UCSD-AML1 (cell line): Measurements from ENCODE around the gene OSBPL3.
A peak's percentile ranks its signal among the peaks of the same experiment; 100 is the strongest.
"Not testable (repeated sequence)": the region's sequence is repeated elsewhere in the genome, so short reads cannot be mapped to it uniquely, and the experiment has no call there.

Source experiments
- DNase-seq: peaks from one replicate; lab custom pipeline; 2025; ENCODE audit not compliant: unreplicated experiment; lab: John Stamatoyannopoulos, UW

Gene OSBPL3

DNA sequence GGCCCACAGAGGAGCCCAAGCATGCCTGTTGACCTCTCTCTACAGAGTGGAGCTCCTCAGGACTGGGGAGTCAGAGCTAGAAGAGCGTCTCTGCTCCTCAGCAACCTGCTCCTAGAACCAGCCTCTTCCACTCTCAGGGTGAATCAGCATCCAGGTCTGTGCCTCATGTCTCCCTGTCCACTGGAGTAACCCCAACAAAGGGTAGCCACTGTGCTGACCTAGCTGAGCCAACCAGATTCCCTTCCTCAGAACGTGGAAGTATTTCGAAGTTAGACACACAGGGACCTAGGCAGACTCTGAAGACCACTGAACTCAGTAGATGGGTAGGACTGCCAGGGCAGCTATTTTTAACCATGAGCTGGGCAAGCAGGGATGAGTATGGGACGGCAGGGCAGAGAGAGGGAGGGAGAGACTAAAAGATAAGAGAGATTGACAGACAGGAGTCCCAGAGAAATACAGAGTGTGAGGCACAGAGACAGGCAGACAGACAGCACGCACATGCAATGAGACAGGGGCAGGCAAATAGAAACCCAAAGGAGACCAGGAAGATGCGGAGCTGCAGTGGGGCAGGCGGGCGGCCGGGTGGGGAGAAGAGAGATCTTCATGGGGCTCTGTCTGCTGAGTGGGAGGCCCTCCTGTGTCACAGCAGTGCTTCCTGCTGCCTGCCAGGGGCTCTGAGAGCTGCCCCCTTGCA lies 56.7 kb downstream of the OSBPL3 start:
- DNase-seq = no peak

GRCh38 chr7:24922099-24922773 lies 57.7 kb downstream of the OSBPL3 start:
- DNase-seq = no peak

DNA sequence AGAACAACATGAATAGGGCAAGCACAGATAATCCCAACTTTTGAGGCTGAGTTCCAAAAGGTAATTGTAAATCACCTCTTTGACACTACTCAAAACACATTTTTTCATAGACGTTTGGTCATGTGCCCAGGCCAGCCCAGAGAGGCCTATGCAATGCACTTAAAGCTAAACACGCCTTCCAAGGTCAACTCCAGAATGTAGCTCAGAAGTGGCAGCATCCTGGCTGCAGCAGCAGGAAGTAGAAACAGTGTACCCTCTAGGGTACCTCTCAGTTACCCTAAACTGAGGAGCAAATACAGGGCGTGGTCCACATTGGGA lies 58.7 kb downstream of the OSBPL3 start:
- peak; percentile 13 for DNase-seq

GRCh38 chr7:24920451-24921361 lies 59.3 kb downstream of the OSBPL3 start:
- no peak for DNase-seq

DNA sequence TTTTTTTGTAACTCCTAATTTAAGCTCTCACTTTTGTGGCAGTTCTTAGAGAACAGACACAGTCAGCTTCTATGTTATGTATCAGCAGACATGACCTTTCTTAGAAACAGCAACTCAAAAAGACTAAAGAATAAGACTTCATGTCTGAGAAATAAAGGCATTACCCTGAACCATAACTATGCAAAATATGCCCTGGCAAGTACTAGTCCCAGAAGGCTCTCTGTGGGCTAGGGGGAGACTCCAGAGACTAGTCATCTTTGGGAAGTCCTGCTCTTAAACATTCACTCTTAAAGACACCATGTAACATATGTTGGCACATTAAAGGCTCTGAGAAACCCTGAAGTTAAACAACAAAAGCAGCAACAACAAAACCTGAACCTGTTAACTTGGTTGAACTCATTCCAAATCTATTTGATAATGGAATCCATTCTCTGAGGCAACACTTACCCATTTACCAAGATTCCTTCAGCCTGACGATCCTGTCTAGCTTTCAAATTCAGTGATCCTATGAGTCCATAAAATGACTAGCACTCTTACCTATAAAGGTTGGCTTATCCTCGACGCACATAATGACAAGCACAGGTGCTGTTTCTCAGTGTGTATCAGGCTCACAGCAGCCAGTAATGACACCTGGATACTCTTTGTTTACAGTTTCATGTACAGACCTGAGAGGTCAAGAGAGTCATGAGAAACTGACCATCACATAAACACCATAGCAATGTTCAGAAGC lies 62.3 kb downstream of the OSBPL3 start:
- no peak for DNase-seq

DNA sequence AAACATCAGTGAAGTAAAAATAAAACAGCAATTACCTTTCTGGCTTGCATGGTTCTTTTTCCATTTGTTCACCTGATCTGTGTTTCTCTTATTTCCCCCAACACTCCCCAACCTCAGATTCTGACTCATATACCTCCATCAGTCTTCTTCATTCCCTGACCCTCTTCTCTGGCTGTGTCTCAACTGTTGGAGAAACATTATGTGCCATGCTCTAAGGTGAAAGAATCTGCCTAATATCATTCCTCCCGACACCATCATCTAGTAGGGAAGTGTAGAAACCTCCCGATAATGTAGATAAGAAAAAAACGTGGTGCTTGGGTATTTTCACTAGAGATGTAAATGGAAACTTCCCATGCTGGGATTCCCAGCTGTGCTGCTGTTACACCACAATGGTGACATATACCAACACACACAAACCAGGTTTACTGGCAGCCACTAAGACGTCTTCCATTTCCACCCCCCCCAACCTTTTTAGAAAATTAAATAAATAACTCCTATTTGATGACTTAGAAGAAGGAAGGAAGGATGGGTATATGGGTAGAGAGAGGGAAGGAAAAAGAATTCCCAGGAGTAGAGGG lies 63.4 kb downstream of the OSBPL3 start:
- DNase-seq = no peak

- DNase-seq = no peak
Measured at GRCh38 chr7:24914465-24914859, 65.5 kb downstream of the OSBPL3 start.

DNA sequence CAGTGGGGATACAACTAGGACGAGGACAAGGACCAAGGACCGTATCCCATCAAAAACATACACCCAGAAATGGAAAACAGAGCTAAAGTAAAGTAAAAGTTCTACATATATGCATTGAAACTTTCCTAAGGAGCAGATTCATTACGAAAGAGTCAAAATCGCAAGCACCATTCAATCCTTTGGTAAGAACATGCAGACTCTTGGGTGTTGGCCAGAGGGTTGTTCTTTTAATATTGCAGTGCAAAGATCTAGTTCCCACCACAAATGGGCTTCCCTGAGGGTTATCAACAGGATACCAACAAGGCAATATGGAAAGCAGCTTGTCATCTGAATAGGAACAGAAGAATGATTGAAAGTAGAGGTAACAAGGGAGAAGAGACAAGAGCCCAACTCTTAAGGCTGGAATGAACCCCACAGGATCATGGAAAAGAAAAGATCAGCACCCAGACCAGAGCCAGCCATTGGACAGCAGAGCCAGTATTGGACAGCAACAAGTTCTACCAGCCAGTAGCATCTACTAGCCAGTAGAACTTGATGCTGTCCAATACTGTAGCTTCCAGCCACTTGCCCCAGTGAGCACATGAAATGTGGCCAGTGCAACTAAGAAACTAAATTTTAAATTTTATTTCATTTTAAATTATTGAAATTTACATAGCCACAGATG lies 66.0 kb downstream of the OSBPL3 start:
- DNase-seq = no peak

DNA sequence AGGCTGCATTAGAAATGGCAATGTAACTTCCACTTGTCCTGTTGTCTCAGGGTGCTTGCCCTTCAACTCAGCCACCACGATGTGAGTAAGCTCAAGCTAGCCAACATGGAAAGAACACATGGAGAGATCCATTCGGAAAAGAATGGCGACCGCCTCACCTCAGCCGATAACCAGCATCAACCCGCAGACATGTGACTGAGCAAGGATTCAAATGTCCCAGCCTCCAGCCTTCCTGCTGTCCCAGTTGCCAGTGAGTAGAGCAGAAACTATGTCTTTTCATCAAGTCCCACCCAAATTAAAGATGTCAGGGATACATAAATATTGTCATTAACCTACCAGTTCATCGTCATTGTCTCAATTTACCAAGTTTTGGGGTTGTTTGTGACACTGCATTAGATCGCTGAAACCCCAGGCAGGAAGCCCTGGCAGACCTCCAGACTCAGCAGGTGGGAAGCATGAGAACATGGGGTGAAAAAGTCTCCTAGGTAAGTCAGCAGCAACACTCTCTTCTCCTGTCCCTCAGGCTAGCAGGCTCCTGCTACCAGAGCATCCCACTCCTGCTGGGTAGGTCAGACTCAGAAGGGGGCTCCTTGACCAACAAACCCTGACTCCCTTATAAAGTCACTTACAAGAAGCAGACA lies 67.0 kb downstream of the OSBPL3 start:
- no peak for DNase-seq

DNA sequence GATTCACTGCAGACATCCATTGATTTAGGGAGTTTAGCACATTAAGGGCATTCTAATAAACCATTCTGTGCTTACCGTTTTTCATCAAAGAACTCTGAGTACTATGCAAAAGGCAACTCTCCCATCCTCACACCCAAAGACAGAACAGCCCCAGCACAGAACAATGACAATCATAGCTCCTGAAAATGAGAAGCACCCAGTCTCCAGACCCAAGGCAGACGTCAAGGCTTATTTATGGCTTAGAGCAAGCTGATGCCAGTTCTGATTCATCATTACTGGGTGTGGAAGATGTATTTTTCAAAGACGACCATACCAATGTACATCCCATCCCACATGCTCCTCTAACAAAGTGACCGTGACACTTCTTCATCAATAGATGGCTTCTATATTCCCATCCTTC lies 67.6 kb downstream of the OSBPL3 start:
- DNase-seq = no peak

DNA sequence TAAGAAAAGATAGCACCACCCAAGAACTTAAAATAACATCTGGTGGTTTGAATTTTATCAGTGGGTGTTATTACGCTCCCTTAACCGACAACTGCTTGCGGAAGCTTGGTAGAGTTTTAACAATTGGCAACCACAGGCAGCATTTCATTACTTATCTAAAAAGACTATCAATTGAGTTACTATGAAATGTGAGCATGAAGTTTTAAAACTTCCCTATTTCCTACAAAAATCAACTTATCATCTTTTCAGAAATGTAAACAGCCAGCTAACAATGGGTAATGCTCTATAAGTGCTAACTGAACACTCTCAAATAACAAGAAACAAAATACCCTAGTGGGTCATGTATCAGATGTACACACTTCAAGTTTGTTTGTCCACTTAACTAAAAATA lies 68.8 kb downstream of the OSBPL3 start:
- DNase-seq = no peak

GRCh38 chr7:24910551-24911212 lies 69.3 kb downstream of the OSBPL3 start:
- peak; percentile 10 for DNase-seq

DNA sequence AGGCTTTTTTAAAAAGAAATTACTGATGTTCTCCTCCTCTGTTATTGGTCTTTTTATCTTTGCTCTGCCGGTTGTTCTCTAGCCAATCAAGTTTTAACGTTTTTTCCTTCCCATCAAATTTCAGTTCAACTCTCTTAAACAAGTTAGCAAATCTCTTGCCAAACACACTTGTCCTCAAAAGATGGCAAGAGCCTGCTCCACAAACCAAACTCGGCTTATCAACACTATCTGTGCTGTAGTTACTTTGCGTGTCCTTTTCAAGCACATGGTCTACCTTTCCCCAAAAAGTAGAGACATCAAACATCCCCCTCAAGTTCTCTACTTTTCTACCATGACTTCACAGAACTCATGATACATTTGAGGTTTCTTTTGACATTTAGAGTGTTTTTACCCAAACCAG lies 71.3 kb downstream of the OSBPL3 start:
- DNase-seq = no peak

DNA sequence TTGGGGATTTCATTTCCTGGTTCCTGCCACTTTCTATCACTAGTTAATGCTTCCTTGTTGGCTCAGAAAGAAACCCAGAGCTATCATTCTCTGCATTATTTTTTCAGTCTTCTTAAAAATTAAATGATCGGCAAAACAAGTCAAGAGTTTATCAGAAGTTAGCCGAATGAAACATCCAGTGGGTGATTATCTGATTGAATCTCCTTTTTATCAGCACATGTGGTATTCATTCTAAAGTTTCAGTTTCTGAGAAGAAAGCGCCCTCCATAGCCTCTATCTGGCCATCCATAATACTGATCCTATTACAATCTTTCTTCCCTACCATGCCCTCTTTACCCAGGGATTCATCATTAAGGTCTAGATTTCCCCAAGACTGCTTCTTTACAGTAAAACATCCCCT lies 71.8 kb downstream of the OSBPL3 start:
- DNase-seq = no peak

DNA sequence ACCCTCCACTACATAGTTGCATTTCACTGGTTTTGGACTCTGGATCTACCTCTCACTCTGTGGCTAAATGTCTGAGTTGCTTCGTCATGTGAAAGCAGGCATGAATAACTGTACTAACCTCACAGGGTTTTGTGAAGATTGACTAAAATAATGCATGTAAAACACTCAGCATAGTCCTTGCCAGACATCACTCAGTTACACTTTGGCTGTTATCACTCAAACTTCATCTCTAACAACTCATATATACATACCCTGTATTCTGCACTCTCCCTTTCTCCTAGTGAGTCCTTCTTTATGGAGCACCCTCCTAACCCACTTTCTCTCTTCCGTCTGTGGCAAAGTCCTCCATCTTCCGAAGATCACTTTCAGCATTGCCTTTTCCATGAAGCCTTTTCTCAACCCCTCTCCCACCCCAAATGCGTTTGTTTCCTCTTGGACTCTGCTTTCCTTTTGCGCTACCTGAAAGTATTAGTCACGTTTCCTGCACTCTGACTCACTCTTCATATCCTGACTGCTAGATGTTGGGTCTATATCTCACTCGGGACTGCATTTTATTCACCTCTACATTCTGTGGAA lies 72.6 kb downstream of the OSBPL3 start:
- DNase-seq = no peak

DNA sequence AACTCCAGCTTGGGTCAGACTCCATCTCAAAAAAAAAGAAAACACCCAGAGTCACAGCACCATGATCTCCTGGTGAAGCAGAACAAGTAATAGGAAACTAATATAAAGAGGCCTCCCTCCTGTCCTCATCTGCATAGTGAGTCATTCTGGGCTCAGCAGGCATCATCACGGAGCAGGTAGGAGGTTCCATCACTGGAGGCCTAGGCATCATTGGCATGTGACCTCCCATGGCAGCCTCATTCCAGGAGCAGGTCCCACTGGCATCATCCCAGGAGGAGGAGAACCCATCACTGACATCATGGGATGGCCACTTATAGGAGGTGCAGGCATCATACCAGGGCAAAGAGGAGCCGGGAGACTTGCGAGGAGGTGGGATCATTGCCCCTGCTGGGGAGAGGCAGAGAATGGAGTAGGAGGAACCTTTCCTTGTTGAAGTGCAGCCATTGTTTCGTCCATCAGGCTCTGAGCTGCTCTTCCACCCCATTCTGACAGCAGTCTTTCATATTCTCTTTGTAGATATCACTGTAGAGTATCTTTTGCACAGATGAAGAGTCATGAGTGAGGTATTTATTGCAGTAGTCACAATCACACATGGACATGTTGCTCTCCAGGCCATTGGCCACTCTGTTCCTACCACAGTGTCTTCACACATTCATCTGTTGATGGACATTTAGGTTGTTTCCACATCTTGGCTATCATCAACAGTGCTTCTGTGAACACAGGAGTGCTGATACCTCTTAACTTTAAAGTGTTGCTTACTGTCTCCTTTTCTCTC lies 73.8 kb downstream of the OSBPL3 start:
- DNase-seq = no peak

DNA sequence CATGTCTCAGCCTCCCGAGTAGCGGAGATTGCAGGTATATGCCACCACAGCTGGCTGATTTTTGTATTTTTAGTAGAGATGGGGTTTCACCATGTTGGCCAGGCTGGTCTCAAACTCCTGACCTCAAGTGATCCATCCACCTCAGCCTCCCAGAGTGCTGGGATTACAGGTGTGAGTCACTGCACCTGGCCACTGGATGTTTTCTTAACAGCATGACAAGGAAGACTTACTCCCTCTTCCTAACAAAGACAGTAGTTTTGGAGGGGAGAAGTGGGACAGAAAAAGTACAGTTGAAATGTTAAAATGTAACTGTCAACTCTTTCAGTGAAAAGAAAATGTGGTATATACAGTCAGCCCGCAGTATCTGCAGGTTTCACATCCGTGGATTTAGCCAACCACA lies 76.0 kb downstream of the OSBPL3 start:
- DNase-seq = not testable (repeated sequence)

GRCh38 chr7:24903559-24903958 lies 76.4 kb downstream of the OSBPL3 start:
- no peak for DNase-seq
